ENCODE results near the gene TEX2.

- no peak for TF ChIP-seq REST (IDR thresholded peaks at IDR 0.05; ENCODE audit: insufficient read depth in 1 of 2, low read depth in 2 of 2, low read length in 1 of 2)
- no peak for TF ChIP-seq CTCF (IDR thresholded peaks at IDR 0.05)
- TF ChIP-seq SIN3A (IDR thresholded peaks at IDR 0.05; ENCODE audit: borderline replicate concordance, insufficient read depth, low read depth, low read length): no peak
- no peak for TF ChIP-seq POLR2AphosphoS5 (IDR thresholded peaks at IDR 0.05; ENCODE audit: low read depth, low read length)
- TF ChIP-seq TCF7L2 (IDR thresholded peaks at IDR 0.05; ENCODE audit: low read depth, low read length): no peak
Measured at GRCh38 chr17:64247836-64248235, 15.2 kb downstream of the TEX2 start.

Data from Panc1 (cell line).